Mesenchymal stem cell (in vitro differentiated cells and primary cell): ENCODE measurements around the gene SMTN.
A peak's percentile ranks its signal among the peaks of the same experiment; 100 is the strongest.
"Not testable (repeated sequence)": the region's sequence is repeated elsewhere in the genome, so short reads cannot be mapped to it uniquely, and the experiment has no call there.

ENCODE experiments used
- DNase-seq: peaks from one replicate; pipeline ENCODE4 v3.0.0-alpha.2; 2013
- H2AFZ ChIP-seq: one replicate; pipeline ENCODE4 v1.6.1; 2013; ENCODE audit warnings: low read depth, mild to moderate bottlenecking, control low read depth, inconsistent platforms, low read length, moderate library complexity
- H2AK5ac ChIP-seq: 2 replicates; pipeline ENCODE4 v1.6.1; 2013; ENCODE audit warnings: low read length, moderate library complexity, mild to moderate bottlenecking, inconsistent platforms; ENCODE audit not compliant: severe bottlenecking
- H2BK120ac ChIP-seq: one replicate; pipeline ENCODE4 v1.6.1; 2013; ENCODE audit warnings: low read depth, mild to moderate bottlenecking, inconsistent platforms, low read length, moderate library complexity
- H2BK12ac ChIP-seq, 2 experiments: one replicate each; pipeline ENCODE4 v1.6.1; 2013; ENCODE audit warnings: inconsistent platforms in 2 of 2, low read length in 2 of 2, mild to moderate bottlenecking in 2 of 2, moderate library complexity in 2 of 2, control low read depth in 1 of 2
- H2BK15ac ChIP-seq: one replicate; pipeline ENCODE4 v1.6.1; 2013; ENCODE audit warnings: mild to moderate bottlenecking, low read depth, inconsistent platforms; ENCODE audit not compliant: poor library complexity, severe bottlenecking
- H2BK5ac ChIP-seq: 2 replicates; pipeline ENCODE4 v1.6.1; 2013; ENCODE audit warnings: low read depth, mild to moderate bottlenecking, low read length, control low read depth, inconsistent platforms; ENCODE audit not compliant: poor library complexity, severe bottlenecking
- H3K14ac ChIP-seq, 2 experiments: one replicate each; pipeline ENCODE4 v1.6.1; 2013; ENCODE audit warnings: inconsistent platforms in 2 of 2, low read length in 2 of 2, control low read depth in 1 of 2, mild to moderate bottlenecking in 1 of 2, moderate library complexity in 1 of 2
- H3K18ac ChIP-seq, 2 experiments: one replicate each; pipeline ENCODE4 v1.6.1; 2013; ENCODE audit warnings: inconsistent platforms in 2 of 2, low read length in 2 of 2, control low read depth in 1 of 2, low read depth in 1 of 2, mild to moderate bottlenecking in 1 of 2
- H3K23ac ChIP-seq, 2 experiments: one replicate each; pipeline ENCODE4 v1.6.1; 2013; ENCODE audit warnings: inconsistent platforms in 2 of 2, low read length in 2 of 2, mild to moderate bottlenecking in 2 of 2, moderate library complexity in 2 of 2, control low read depth in 1 of 2
- H3K27ac ChIP-seq: 2 replicates; pipeline ENCODE4 v1.5.1; 2013; ENCODE audit warnings: mild to moderate bottlenecking, moderate library complexity, low read length, control low read depth, inconsistent platforms; ENCODE audit not compliant: poor library complexity, severe bottlenecking
- H3K27me3 ChIP-seq, 2 experiments: 2 replicates each; pipeline versions ENCODE4 v1.6.1 to v1.7.0; 2013; ENCODE audit warnings: low read length in 2 of 2, mild to moderate bottlenecking in 2 of 2, moderate library complexity in 2 of 2, control low read depth in 1 of 2, inconsistent platforms in 1 of 2; ENCODE audit not compliant: control insufficient read depth in 1 of 2, insufficient read depth in 1 of 2
- H3K36me3 ChIP-seq, 2 experiments: 2 replicates each; pipeline versions ENCODE4 v1.6.1 to v1.7.0; 2013; ENCODE audit warnings: low read length in 2 of 2, control low read depth in 1 of 2, inconsistent platforms in 1 of 2, low read depth in 1 of 2, mild to moderate bottlenecking in 1 of 2; ENCODE audit not compliant: insufficient read depth in 2 of 2, control insufficient read depth in 1 of 2
- H3K4ac ChIP-seq, 2 experiments: one replicate each; pipeline ENCODE4 v1.6.1; 2013; ENCODE audit warnings: inconsistent platforms in 2 of 2, low read length in 2 of 2, mild to moderate bottlenecking in 2 of 2, moderate library complexity in 2 of 2, control low read depth in 1 of 2, low read depth in 1 of 2
- H3K4me1 ChIP-seq: 2 replicates; pipeline ENCODE4 v1.6.1; 2013; ENCODE audit warnings: low read depth, low read length, control low read depth; ENCODE audit not compliant: control insufficient read depth, insufficient read depth
- H3K4me2 ChIP-seq: 2 replicates; pipeline ENCODE4 v1.6.1; 2013; ENCODE audit warnings: low read length, mild to moderate bottlenecking, inconsistent platforms; ENCODE audit not compliant: poor library complexity, severe bottlenecking
- H3K4me3 ChIP-seq, 2 experiments: 2 replicates each; pipeline versions ENCODE4 v1.5.1 to v1.7.0; 2013; ENCODE audit warnings: low read length in 2 of 2, mild to moderate bottlenecking in 2 of 2, control low read depth in 1 of 2, low read depth in 1 of 2; ENCODE audit not compliant: insufficient read depth in 1 of 2
- H3K79me1 ChIP-seq: replicated peaks from 2 replicates; pipeline ENCODE4 v1.6.1; 2013; ENCODE audit warnings: mild to moderate bottlenecking, control low read depth, low read length, inconsistent platforms; ENCODE audit not compliant: poor library complexity, severe bottlenecking
- H3K9ac ChIP-seq: 2 replicates; pipeline ENCODE4 v1.7.0; 2013; ENCODE audit warnings: mild to moderate bottlenecking, low read length, moderate library complexity
- H3K9me3 ChIP-seq: 2 replicates; pipeline ENCODE4 v1.7.0; 2013; ENCODE audit warnings: mild to moderate bottlenecking, low read length; ENCODE audit not compliant: control insufficient read depth
- H4K8ac ChIP-seq: one replicate; pipeline ENCODE4 v1.6.1; 2013; ENCODE audit warnings: inconsistent platforms, mild to moderate bottlenecking, low read length, moderate library complexity
- H4K91ac ChIP-seq: one replicate; pipeline ENCODE4 v1.6.1; 2013; ENCODE audit warnings: mild to moderate bottlenecking, low read length, inconsistent platforms
- WGBS: methylation state at CpG from one replicate; pipeline ENCODE4 v1.1.7; 2013; ENCODE audit warnings: mixed read lengths; 5-methylcytosine and 5-hydroxymethylcytosine counted together

Gene SMTN

GRCh38 chr22:31073545-31074145 lies 7.5 kb upstream of the SMTN start:
- H3K23ac ChIP-seq, DNase-seq, H2BK15ac ChIP-seq, H3K36me3 ChIP-seq, H3K79me1 ChIP-seq, H3K14ac ChIP-seq, H3K9ac ChIP-seq, H3K4me3 ChIP-seq, H4K91ac ChIP-seq, H2AK5ac ChIP-seq, H3K27me3 ChIP-seq, H2AFZ ChIP-seq, H3K4me2 ChIP-seq, H2BK120ac ChIP-seq, H2BK5ac ChIP-seq, H4K8ac ChIP-seq, H3K18ac ChIP-seq, H3K4me1 ChIP-seq, H3K9me3 ChIP-seq, H3K4ac ChIP-seq, H3K27ac ChIP-seq, H2BK12ac ChIP-seq: not testable (repeated sequence)
- WGBS: 88% methylated on average over 4 of the region's 5 CpGs

DNA sequence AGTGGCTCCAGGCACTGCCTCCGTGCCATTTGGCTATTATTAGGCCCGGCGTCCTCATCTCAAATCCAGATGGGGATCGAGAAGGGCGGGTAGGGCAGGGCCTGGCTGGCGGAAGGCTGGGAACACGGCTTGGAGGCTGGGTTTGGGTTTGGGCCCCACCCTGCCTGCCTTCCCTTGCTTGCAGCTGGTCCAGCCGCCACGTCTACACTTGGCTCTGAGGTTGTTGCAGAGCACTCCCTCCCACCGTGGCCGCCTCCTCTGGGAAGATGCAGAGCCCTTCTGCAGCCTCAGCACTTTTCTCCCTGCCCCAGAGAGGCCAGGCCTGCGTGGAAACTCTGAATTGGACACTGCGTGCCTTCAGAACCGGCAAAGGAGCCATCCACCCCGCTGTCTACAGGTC lies 5.2 kb upstream of the SMTN start:
- H3K4ac ChIP-seq: no peak overlapping the region
- no peak overlapping the region for H3K4me2 ChIP-seq
- H3K18ac ChIP-seq: peak overlapping the region in 1 of 2 experiments; percentile 35
- H4K91ac ChIP-seq: no peak overlapping the region
- H3K79me1 ChIP-seq: peaks cover 2% of the 10 kb centered on the region
- no peak overlapping the region for H2BK120ac ChIP-seq
- peak overlapping the region; percentile 5 for H2AFZ ChIP-seq
- H2BK15ac ChIP-seq: peak overlapping the region; percentile 36
- no peak overlapping the region for H2BK5ac ChIP-seq
- H4K8ac ChIP-seq: peak overlapping the region; percentile 88
- no peak for DNase-seq
- H3K9ac ChIP-seq: peak overlapping the region; percentile 88
- H3K14ac ChIP-seq: no peak overlapping the region
- 74% methylated on average over 15 of the region's 15 CpGs for WGBS
- H3K4me3 ChIP-seq: no peak overlapping the region
- H3K27me3 ChIP-seq: no peaks in the 10 kb centered on the region
- no peak overlapping the region for H2AK5ac ChIP-seq
- no peak overlapping the region for H3K27ac ChIP-seq
- no peaks in the 10 kb centered on the region for H3K36me3 ChIP-seq
- H3K4me1 ChIP-seq: peaks cover 7% of the 10 kb centered on the region
- no peak overlapping the region for H3K23ac ChIP-seq
- no peaks in the 10 kb centered on the region for H3K9me3 ChIP-seq
- no peak overlapping the region for H2BK12ac ChIP-seq

GRCh38 chr22:31077681-31078080 lies 3.4 kb upstream of the SMTN start:
- Histone ChIP-seq H4K8ac (no peak overlapping the region), H2BK120ac (no peak overlapping the region), H3K79me1 (peaks cover 2% of the 10 kb centered on the region), H2AK5ac (no peak overlapping the region), H3K4ac (no peak overlapping the region), H3K14ac (no peak overlapping the region), H2BK12ac (no peak overlapping the region), H3K27me3 (no peaks in the 10 kb centered on the region), H2AFZ (no peak overlapping the region), H3K9me3 (no peaks in the 10 kb centered on the region), H3K4me2 (no peak overlapping the region), H3K27ac (no peak overlapping the region), H3K4me1 (peaks cover 15% of the 10 kb centered on the region), H3K36me3 (no peaks in the 10 kb centered on the region), H2BK5ac (no peak overlapping the region), H3K9ac (no peak overlapping the region), H3K4me3 (no peak overlapping the region), H3K23ac (no peak overlapping the region), H4K91ac (no peak overlapping the region), H2BK15ac (no peak overlapping the region), H3K18ac (no peak overlapping the region)
- no peak for DNase-seq
- 94% methylated on average over 6 of the region's 6 CpGs for WGBS

- H3K4me3 ChIP-seq, H3K27me3 ChIP-seq, H3K18ac ChIP-seq, DNase-seq, H3K27ac ChIP-seq, H3K4ac ChIP-seq, H2AK5ac ChIP-seq, H3K9me3 ChIP-seq, H3K79me1 ChIP-seq, H2BK5ac ChIP-seq, H3K23ac ChIP-seq, H3K9ac ChIP-seq, H3K14ac ChIP-seq, H3K4me2 ChIP-seq, H2BK120ac ChIP-seq, H4K8ac ChIP-seq, H2BK15ac ChIP-seq, H2BK12ac ChIP-seq, H3K36me3 ChIP-seq, H4K91ac ChIP-seq, H2AFZ ChIP-seq: not testable (repeated sequence)
- peaks cover 23% of the 10 kb centered on the region for H3K4me1 ChIP-seq
- no CpG with 5 or more reads among the region's 2 CpGs for WGBS
Measured at GRCh38 chr22:31078389-31078788, 2.7 kb upstream of the SMTN start.
